GM23338 (cell line): ENCODE data around the gene PCDHB13. TPM values are rescaled to one million over a fixed set of nuclear protein-coding genes. Genes with fewer than 3 reads are reported as not detected.

Source experiments
- ATAC-seq: fragments of 200-7000 bp; cut with Tn5 transposase; 3 replicates; pipeline ENCODE4 v1.9.1; 2020
- DNase-seq: peaks from one replicate; pipeline ENCODE4 v3.0.0-alpha.2; 2015; ENCODE audit warnings: low spot score
- H2AFZ ChIP-seq: fragments of 200-600 bp; sonication (generic); 2 replicates; pipeline ENCODE4 v1.8.0; 2016; ENCODE audit warnings: antibody characterized with exemption, mild to moderate bottlenecking, moderate library complexity
- H3F3A ChIP-seq: fragments of 200-600 bp; sonication (generic); replicated peaks from 2 replicates; pipeline ENCODE4 v1.8.0; 2017; ENCODE audit warnings: antibody characterized with exemption, mixed run types, low read depth
- H3K27ac ChIP-seq: fragments of 200-600 bp; sonication (generic); 2 replicates; pipeline ENCODE4 v1.6.1; 2016; ENCODE audit warnings: low read depth
- H3K27me3 ChIP-seq: fragments of 200-600 bp; sonication (generic); 2 replicates; pipeline ENCODE4 v1.8.0; 2016; ENCODE audit warnings: mild to moderate bottlenecking, mixed run types, moderate library complexity; ENCODE audit not compliant: insufficient read depth
- H3K36me3 ChIP-seq: fragments of 200-600 bp; sonication (generic); 2 replicates; pipeline ENCODE4 v1.8.0; 2016; ENCODE audit warnings: mild to moderate bottlenecking; ENCODE audit not compliant: insufficient read depth
- H3K4me1 ChIP-seq: fragments of 200-600 bp; sonication (generic); 2 replicates; pipeline ENCODE4 v1.8.0; 2016; ENCODE audit warnings: mild to moderate bottlenecking, moderate library complexity; ENCODE audit not compliant: insufficient read depth
- H3K4me2 ChIP-seq: fragments of 200-600 bp; sonication (generic); 2 replicates; pipeline ENCODE4 v1.7.1; 2017; ENCODE audit warnings: mixed run types
- H3K4me3 ChIP-seq: fragments of 200-600 bp; sonication (generic); 2 replicates; pipeline ENCODE4 v1.6.1; 2016; ENCODE audit warnings: mixed run types
- H3K79me2 ChIP-seq: fragments of 200-600 bp; sonication (generic); replicated peaks from 2 replicates; pipeline ENCODE4 v1.8.0; 2017; ENCODE audit warnings: mild to moderate bottlenecking; ENCODE audit not compliant: insufficient read depth
- H3K9me2 ChIP-seq: fragments of 200-600 bp; sonication (generic); 2 replicates; pipeline ENCODE4 v1.8.0; 2017; ENCODE audit not compliant: insufficient read depth
- H4K20me1 ChIP-seq: fragments of 200-600 bp; sonication (generic); replicated peaks from 2 replicates; pipeline ENCODE4 v1.8.0; 2017; ENCODE audit warnings: mild to moderate bottlenecking; ENCODE audit not compliant: insufficient read depth
- H3K27ac Mint-ChIP-seq: 2 replicates; pipeline ENCODE4 v1.8.0; 2020; ENCODE audit warnings: inconsistent platforms, mild to moderate bottlenecking, moderate library complexity, mixed read lengths
- H3K27me3 Mint-ChIP-seq: 3 replicates; pipeline ENCODE4 v1.8.0; 2022; ENCODE audit warnings: low read depth, mild to moderate bottlenecking, moderate library complexity, mixed read lengths, inconsistent platforms; ENCODE audit not compliant: insufficient read depth, poor library complexity
- H3K36me3 Mint-ChIP-seq: 3 replicates; pipeline ENCODE4 v1.8.0; 2021; ENCODE audit warnings: low read depth, mild to moderate bottlenecking, inconsistent platforms, moderate library complexity, mixed read lengths
- H3K4me1 Mint-ChIP-seq: 3 replicates; pipeline ENCODE4 v1.8.0; 2020; ENCODE audit warnings: mild to moderate bottlenecking, inconsistent platforms, mixed read lengths
- H3K4me3 Mint-ChIP-seq: 3 replicates; pipeline ENCODE4 v1.8.0; 2021; ENCODE audit warnings: moderate library complexity, mild to moderate bottlenecking, inconsistent platforms, mixed read lengths
- H3K9me3 Mint-ChIP-seq: 3 replicates; pipeline ENCODE4 v1.8.0; 2020; ENCODE audit warnings: moderate library complexity, mild to moderate bottlenecking, inconsistent platforms, mixed read lengths
- CREB1 ChIP-seq: fragments of 250-450 bp; sonication (Bioruptor Pico); IDR thresholded peaks from 2 replicates; pipeline ENCODE4 v1.5.0; 2020; ENCODE audit warnings: low read depth, mild to moderate bottlenecking, moderate library complexity
- CTCF ChIP-seq, 2 experiments: fragments of 200-600 bp in 1 of 2; sonication (generic) in 1 of 2; conservative IDR thresholded peaks; 2 replicates each; pipeline versions ENCODE4 v1.5.1 to v1.6.1; 2016 to 2017; ENCODE audit warnings: antibody characterized with exemption in 2 of 2, low read depth in 2 of 2, mild to moderate bottlenecking in 2 of 2, moderate library complexity in 1 of 2
- ETS1 ChIP-seq: IDR thresholded peaks from 2 replicates; pipeline ENCODE4 v1.6.1; 2016; ENCODE audit warnings: antibody characterized with exemption
- ZNF114 ChIP-seq: fragments of 250-450 bp; sonication (Bioruptor Pico); IDR thresholded peaks from 2 replicates; pipeline ENCODE4 v1.5.0; 2020; ENCODE audit warnings: mild to moderate bottlenecking, moderate library complexity
- ZNF331 ChIP-seq: fragments of 250-450 bp; sonication (Bioruptor Pico); IDR thresholded peaks from 2 replicates; pipeline ENCODE4 v1.5.0; 2020; ENCODE audit warnings: low read depth, mild to moderate bottlenecking, moderate library complexity
- ZNF462 ChIP-seq: fragments of 250-450 bp; sonication (Bioruptor Pico); IDR thresholded peaks from 2 replicates; pipeline ENCODE4 v1.5.0; 2020; ENCODE audit warnings: mild to moderate bottlenecking, moderate library complexity
- polyA plus RNA-seq: library from polyadenylated mRNA; unstranded; fragments of >200 nt; fragmentation: Nextera tagmentation; extraction: Ambion mirVana; gene quantifications from 2 replicates; pipeline ENCODE4 v1.2.1, GENCODE V29; 2016
- total RNA-seq: library from RNA; depleted of rRNA; stranded (reverse); fragments of >200 nt; shearing (Covaris generic); gene quantifications from 2 replicates; pipeline ENCODE4 v1.2.3, GENCODE V29; 2014

PCDHB13 gene
- total and polyA plus RNA-seq, 2 experiments from 2014 or later: 1.1 to 3.5 TPM

- TF ChIP-seq ZNF462 (no peak), ZNF114 (CRISPR knock-in tag) (no peak), ZNF331 (no peak)
Observed at GRCh38 chr5:141196363-141196762, 17.4 kb upstream of the PCDHB13 start (continued).

GRCh38 chr5:141199359-141200235, 14.1 kb upstream of the PCDHB13 start, which contains the start of gene PCDHB11:
Gene PCDHB11, plus strand, starts transcription at chr5:141199627. Its CDS starts 148 bp downstream, at chr5:141199775.
- peaks cover 15% of the 10 kb centered on the region for H3K36me3 Mint-ChIP-seq
- H3K4me1 Mint-ChIP-seq: 0 out of 3 replicates have a peak, but pooled peaks cover 2% of the 10 kb centered on the region
- Histone ChIP-seq H3K27me3 (no peaks in the 10 kb centered on the region), H4K20me1 (no peaks in the 10 kb centered on the region), H3K4me3 (no peak within 1 kb of the TSS), H3K4me2 (no peak within 1 kb of the TSS), H2AFZ (peak within 1 kb of the TSS; percentile 67; the same call in 1 of the 2 replicates), H3K4me1 (no peaks in the 10 kb centered on the region), H3K27ac (no peak within 1 kb of the TSS), H3F3A (no peaks in the 10 kb centered on the region), H3K9me2 (no peaks in the 10 kb centered on the region), H3K36me3 (no peaks in the 10 kb centered on the region; the same call in 1 of the 2 replicates), H3K79me2 (no peaks in the 10 kb centered on the region)
- DNase-seq (peak; percentile 72), ATAC-seq (peak; percentile 48; the same call in 2 of the 3 replicates)
- peak within 1 kb of the TSS; percentile 18; the same call in 2 of the 3 replicates for H3K4me3 Mint-ChIP-seq
- no peaks in the 10 kb centered on the region for H3K27me3 Mint-ChIP-seq
- peak within 1 kb of the TSS; percentile 53; the same call in 1 of the 2 replicates for H3K27ac Mint-ChIP-seq
- H3K9me3 Mint-ChIP-seq: peaks cover 35% of the 10 kb centered on the region
- TF ChIP-seq CREB1: no peak
- TF ChIP-seq CTCF (conservative IDR thresholded peaks at IDR 0.05; ENCODE audit: low read depth in 2 of 2): peak; percentile 79 to 88
- no peak for TF ChIP-seq ETS1
